ENCODE data around the gene MRPS15.
A peak's percentile ranks its signal among the peaks of the same experiment; 100 is the strongest.

GRCh38 chr1:36420409-36420808, 43.8 kb downstream of the MRPS15 start:
- TF ChIP-seq POLR2A (IDR thresholded peaks at IDR 0.05) (no peak), EP300 (IDR thresholded peaks at IDR 0.05) (peak in 1 of 2 donors; percentile 14)
- TF ChIP-seq, protein P1, sequence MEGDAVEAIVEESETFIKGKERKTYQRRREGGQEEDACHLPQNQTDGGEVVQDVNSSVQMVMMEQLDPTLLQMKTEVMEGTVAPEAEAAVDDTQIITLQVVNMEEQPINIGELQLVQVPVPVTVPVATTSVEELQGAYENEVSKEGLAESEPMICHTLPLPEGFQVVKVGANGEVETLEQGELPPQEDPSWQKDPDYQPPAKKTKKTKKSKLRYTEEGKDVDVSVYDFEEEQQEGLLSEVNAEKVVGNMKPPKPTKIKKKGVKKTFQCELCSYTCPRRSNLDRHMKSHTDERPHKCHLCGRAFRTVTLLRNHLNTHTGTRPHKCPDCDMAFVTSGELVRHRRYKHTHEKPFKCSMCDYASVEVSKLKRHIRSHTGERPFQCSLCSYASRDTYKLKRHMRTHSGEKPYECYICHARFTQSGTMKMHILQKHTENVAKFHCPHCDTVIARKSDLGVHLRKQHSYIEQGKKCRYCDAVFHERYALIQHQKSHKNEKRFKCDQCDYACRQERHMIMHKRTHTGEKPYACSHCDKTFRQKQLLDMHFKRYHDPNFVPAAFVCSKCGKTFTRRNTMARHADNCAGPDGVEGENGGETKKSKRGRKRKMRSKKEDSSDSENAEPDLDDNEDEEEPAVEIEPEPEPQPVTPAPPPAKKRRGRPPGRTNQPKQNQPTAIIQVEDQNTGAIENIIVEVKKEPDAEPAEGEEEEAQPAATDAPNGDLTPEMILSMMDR (IDR thresholded peaks at IDR 0.05): no peak
